HuH-7 (cell line): Measurements from ENCODE around the gene OCSTAMP.

ENCODE experiments used
- DNase-seq: peaks from one replicate; pipeline ENCODE4 v3.0.0; 2011; ENCODE audit warnings: low spot score

OCSTAMP gene

DNA sequence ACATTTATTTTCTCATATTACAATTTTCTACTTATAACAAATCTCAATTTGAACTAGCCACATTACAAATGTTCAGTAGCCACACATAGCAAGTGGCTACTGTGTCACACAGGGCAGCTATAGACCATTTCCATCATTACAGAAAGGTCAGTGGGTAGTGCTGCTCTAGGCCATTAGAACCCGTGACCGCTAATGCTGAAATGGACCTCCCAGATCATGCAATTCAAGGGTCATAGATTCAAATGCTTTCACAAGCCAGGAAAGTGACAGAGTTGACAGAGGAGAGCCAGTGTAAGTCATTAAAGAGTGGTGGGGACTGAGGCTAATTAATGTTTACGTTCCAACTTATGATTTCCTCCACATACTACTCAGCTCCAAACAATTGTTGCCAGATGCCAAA is 3.5 kb upstream of the OCSTAMP start:
- DNase-seq: no peak

GRCh38 chr20:46552460-46553420 is 2.3 kb upstream of the OCSTAMP start:
- no peak for DNase-seq

GRCh38 chr20:46551522-46552381 is 1.3 kb upstream of the OCSTAMP start:
- DNase-seq: no peak

- no peak for DNase-seq
Measured at GRCh38 chr20:46549188-46549972, 1.1 kb downstream of the OCSTAMP start.

DNA sequence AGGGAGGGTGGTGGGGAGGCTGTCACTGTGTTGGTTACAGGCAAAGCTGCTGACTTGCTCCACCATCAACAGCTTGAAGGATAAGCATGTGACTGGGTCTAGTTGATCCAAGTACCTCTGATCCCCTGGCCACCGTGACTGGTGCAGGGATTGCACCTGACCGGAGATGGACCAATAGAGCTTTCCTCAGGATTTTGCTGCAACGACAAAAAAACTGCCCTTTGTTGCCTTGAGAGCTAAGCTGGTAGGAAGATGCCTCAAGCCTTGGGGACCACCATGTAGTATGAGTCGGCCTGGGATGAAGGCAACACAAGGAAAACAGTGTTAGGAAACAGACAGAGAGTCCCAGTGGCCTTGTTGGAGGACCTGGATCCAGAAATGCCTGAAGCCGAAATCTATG is 1.8 kb downstream of the OCSTAMP start:
- DNase-seq: no peak

DNA sequence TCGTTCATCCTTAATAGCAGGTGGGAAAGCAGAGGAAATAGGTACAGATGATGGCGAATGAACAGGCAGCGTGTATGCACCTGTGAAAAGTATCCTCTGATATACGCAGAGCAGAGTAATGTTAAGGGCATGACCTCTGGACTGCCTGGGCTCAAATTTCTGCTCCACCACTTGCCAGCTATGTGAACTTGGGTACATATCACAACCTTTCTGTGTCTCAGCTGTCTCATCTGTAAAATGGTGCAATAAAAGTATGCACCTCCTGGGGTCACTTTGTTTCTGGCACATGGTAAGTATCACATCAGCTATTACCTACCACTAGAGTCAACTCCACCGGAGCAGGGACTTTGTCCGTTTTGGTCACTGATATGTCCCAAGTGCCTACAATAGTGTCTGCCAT is 2.5 kb downstream of the OCSTAMP start:
- DNase-seq: no peak

DNA sequence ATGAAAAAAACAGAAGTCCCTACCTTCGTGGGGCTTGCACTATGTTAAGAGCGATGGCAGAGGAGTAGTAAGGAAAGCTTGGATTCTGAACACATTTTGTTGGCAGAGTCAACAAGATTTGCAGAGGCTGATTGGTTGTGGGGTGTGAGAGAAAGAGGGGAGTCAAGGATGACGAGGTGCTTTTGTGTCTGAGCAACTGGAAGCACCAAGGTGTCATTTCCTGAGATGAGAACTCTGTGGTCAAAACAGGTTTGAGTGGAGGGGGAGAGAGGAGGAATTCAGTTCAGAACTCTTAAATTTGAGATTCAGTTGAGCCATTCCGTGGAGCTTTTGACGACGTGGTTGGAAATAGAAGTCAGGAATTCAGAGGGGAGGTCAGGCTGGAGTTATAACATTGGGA is 3.5 kb downstream of the OCSTAMP start:
- no peak for DNase-seq

DNA sequence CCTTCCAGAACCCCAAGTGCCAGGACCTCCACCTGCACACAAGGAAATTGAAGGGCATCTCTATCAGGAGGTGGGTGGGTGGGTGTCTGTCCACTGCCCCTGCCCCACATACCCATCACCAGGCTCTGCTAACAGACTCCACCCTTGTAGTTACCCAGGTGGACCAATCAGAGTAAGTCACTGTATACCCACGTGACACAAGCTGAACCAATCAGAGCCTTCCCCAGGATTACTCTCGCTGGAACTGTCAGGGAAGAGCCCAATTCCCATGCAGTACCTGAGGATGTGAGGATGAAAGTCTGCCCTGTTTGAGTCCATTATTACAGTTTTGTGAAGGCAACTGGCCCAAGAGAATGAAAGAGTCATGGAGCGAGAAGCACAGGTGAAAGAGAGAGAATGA is 4.2 kb downstream of the OCSTAMP start:
- no peak for DNase-seq

- DNase-seq: no peak
Measured at GRCh38 chr20:46545827-46546138, 4.7 kb downstream of the OCSTAMP start.

DNA sequence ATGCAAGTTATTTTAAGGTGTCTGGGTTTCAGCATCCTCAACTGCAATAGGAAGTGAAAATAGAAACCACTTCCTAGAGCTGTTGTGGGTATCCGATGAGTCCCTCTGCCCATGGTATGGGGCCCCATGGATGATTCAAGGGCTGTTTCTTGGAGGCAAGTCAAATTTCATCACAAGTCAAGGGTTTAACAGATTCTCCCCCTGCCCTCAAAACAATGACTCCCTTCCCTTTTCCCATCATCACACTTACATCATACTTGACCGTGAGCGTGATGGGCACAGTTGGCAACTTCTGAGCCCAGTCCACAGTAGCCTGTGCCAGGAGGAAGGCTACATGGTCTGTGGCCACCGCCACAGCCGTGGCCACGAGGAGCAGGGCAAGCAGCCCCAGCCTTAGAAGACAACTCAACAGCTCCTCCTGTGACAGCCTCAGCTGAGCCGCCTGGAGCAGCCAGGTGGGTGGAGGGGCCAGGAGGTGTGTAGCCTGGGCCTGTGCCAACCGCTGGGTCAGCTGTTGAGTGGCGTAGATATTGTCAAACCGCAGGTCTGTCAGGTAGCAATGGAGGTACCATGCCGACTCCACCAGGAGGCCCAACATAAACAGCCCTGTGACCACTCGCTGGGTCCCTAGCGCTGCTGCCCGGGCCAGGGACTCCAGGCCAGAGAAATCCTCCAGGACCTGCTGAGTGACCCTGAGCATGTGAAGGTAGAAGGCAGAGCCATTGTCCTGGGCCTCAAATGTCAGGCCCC is 5.2 kb downstream of the OCSTAMP start:
- no peak for DNase-seq

DNA sequence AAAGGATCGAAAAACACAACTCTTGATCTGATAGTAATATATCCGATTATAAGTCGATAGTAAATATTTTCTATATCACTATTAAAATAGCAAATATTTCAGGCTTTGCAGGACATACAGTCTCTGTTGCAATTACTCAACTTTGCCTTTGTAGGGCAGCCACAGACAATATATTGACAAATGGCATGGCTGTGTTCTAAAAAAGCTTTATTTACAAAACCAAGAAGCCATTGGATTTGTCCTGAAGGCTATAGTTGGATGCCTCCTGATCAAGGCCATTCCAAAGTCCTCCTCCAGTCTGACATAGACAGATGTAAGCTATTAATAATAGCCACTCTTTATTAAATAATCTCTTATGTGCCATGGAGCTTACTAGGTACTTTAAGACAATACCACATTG is 5.9 kb downstream of the OCSTAMP start:
- DNase-seq: no peak

GRCh38 chr20:46543959-46544358 is 6.5 kb downstream of the OCSTAMP start:
- DNase-seq: no peak

- no peak for DNase-seq
Measured at GRCh38 chr20:46543033-46543432, 7.4 kb downstream of the OCSTAMP start.

DNA sequence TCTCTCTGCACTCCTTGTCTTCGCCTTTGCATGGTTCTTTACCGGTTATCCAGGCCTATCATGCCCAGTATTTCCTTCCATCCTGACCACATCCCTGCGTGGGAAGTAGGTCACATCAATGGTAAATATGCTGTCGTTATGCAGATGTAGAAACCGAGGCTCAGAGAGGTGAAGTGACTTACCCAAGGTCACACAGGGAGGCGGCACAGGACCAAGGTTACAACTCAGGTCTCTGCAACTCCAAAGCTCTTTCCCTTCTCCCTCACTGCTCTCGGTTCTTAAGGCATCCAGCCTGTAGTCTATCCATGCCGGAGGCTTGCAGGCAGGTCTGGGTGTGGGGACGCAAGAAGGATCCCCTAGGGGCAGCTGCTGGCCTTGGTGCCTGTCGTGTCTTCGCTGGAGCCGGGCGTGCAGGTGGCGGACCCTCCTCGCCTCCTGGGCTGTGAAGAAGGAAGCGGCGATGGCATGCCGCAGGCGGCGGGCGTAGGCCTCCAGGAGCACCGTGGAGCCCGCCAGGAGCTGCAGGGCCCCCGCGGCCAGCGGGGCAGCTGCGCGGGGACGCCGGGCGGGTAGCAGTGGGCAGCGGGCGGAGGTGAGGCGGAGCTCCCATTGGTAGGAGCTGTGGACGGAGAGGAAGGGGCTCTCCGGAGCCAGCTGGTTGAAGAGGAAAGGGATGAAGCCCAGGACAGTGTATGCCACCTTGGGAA is 9.1 kb downstream of the OCSTAMP start:
- DNase-seq: no peak

DNA sequence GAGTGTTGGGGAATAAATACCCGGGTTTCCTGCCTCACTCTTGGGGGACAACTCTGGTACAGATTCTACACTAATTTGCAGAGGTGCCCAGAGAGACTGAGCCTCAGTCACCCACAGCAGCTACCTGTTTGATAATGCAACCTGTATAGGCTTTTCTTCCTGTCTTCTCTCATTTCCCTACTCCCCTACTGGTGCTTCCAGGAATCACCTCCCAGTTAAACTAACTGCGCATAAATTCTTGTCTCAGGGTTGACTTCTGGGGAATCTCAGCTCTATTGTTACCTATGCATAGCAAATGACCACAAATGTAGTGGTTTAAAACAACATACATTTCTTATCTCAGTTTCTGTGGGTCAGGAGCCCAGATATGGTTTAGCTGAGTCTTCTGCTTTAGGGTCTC is 11.3 kb downstream of the OCSTAMP start:
- peak; percentile 25 for DNase-seq

DNA sequence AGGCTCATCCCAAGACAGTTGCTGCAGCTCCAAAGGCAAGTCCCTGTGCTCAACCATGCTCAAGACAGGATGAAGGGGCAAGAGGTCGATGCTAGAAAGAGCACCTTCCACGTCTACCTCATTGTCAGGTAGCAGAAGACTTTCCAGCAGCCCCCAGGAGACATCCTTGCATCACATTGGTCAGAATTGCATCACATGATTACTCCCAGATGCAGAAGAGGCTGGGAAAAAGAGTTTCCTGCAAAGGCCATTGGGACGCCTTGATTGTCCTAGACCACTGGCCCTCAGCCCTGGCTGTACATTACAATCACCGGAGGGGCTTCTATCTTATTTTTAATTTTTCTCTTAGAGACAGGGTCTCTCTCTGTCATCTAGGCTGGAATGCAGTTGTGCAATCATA is 19.8 kb downstream of the OCSTAMP start:
- no peak for DNase-seq

DNA sequence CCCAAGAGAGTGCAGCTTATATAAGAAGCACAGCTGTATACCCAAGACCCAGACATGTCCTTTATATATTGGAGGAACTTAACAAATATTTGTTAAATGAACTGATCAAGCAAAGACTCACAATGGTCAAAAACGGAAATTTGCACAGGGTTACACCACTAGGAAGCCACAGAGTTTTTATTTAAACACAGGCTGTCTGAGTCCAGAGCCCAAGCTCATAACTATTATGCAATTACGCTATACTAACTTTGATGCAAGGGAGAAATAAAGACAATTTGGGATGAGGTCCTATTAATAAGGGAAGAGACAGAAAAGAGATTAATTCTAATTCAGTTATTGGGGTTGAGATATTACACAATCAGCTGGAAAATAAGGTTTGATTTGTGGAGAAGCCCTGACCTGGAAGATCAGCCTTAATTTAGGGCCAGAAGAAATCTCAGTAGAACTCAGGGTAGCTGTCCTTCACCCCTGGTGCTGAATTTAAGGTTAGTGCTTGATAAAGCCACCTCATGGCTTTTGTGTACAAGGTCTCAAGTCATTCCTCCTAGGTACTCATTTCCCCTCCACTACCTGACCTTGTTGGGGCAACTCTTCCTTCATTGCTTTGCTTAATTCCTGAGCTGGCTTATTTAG is 26.6 kb downstream of the OCSTAMP start:
- no peak for DNase-seq

- no peak for DNase-seq
Measured at GRCh38 chr20:46523108-46523507, 27.3 kb downstream of the OCSTAMP start.

DNA sequence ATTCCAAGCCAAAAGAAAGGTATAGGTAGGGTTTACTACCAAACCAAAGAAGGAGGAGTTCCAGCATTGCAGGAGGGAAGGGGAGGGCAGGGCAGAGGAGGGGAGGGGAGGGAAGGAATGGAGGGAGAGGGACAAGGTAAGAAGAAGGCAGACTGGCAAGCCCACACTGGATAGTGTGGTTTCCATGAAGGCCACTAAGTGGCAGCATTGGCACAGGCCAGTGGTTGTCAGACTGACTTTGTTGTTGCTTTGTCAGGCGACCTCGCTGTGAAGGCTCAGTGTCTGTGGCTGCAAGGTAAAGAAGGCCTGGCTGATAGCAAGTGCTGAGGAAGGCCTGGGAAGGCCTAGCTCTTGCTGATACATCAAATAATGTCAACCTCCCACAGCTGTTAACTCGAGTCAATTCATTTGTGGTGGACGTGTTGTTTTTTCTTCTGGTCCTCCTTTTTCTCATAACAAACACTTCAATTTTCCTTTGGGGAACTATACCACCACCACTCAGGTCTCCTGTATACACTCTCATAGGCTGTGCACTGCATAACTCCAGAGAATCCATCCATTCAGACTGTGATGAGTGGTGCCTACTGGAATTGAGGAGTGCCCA is 29.4 kb downstream of the OCSTAMP start:
- DNase-seq: peak; percentile 45

GRCh38 chr20:46520540-46520939 is 29.9 kb downstream of the OCSTAMP start:
- no peak for DNase-seq
